Keratinocyte (primary cell): ENCODE measurements around the gene UGP2. TPM values are rescaled to one million over a fixed set of nuclear protein-coding genes. Genes with fewer than 3 reads are reported as not detected.

Experiments
- DNase-seq: peaks from one replicate; pipeline ENCODE4 v3.0.0-alpha.2; 2011; ENCODE audit warnings: low read depth, missing footprints, low spot score
- FAIRE-seq: peaks from 2 replicates; lab custom pipeline; 2011; peaks lifted over from hg19 to GRCh38; lab: Jason Lieb, UNC
- H2AFZ ChIP-seq: 2 replicates; pipeline ENCODE4 v1.6.0; 2012; ENCODE audit warnings: low read length, control low read depth, inconsistent platforms; ENCODE audit not compliant: control insufficient read depth
- H3K27ac ChIP-seq: 2 replicates; pipeline ENCODE4 v1.5.1; 2011; ENCODE audit warnings: low read length; ENCODE audit not compliant: control insufficient read depth, insufficient read depth
- H3K27me3 ChIP-seq: 3 replicates; pipeline ENCODE4 v1.6.0; 2011; ENCODE audit warnings: low read length; ENCODE audit not compliant: control insufficient read depth, insufficient read depth; ENCODE audit errors: extremely low read depth
- H3K36me3 ChIP-seq, 2 experiments: 2 replicates in 1 of 2; 3 replicates in 1 of 2; pipeline ENCODE4 v1.5.1; 2011; ENCODE audit warnings: low read length in 2 of 2, mild to moderate bottlenecking in 1 of 2; ENCODE audit not compliant: control insufficient read depth in 2 of 2, insufficient read depth in 2 of 2; ENCODE audit errors: extremely low read depth in 1 of 2
- H3K4me1 ChIP-seq: 3 replicates; pipeline ENCODE4 v1.5.1; 2011; ENCODE audit warnings: low read length; ENCODE audit not compliant: control insufficient read depth, insufficient read depth; ENCODE audit errors: extremely low read depth
- H3K4me2 ChIP-seq: 3 replicates; pipeline ENCODE4 v1.6.0; 2011; ENCODE audit warnings: low read depth, low read length; ENCODE audit not compliant: control insufficient read depth, insufficient read depth; ENCODE audit errors: extremely low read depth
- H3K4me3 ChIP-seq, 3 experiments: fragments of 200-600 bp in 1 of 3; sonication (generic) in 1 of 3; 2 replicates in 2 of 3; 3 replicates in 1 of 3; pipeline ENCODE4 v1.5.1; 2011 to 2016; ENCODE audit warnings: low read length in 3 of 3, mild to moderate bottlenecking in 3 of 3, control low read depth in 2 of 3, inconsistent platforms in 1 of 3, low read depth in 1 of 3, mixed read lengths in 1 of 3, mixed run types in 1 of 3, moderate library complexity in 1 of 3; ENCODE audit not compliant: control insufficient read depth in 2 of 3, insufficient read depth in 2 of 3; ENCODE audit errors: extremely low read depth in 1 of 3
- H3K79me2 ChIP-seq: 2 replicates; pipeline ENCODE4 v1.6.0; 2012; ENCODE audit warnings: low read length; ENCODE audit not compliant: control insufficient read depth, insufficient read depth
- H3K9ac ChIP-seq: 3 replicates; pipeline ENCODE4 v1.6.0; 2011; ENCODE audit warnings: low read length; ENCODE audit not compliant: control insufficient read depth, insufficient read depth; ENCODE audit errors: extremely low read depth
- H3K9me1 ChIP-seq: 3 replicates; pipeline ENCODE4 v1.6.0; 2011; ENCODE audit warnings: low read length; ENCODE audit not compliant: control insufficient read depth, insufficient read depth; ENCODE audit errors: extremely low read depth
- H3K9me3 ChIP-seq: 2 replicates; pipeline ENCODE4 v1.5.1; 2012; ENCODE audit warnings: low read depth, low read length; ENCODE audit not compliant: control insufficient read depth
- H4K20me1 ChIP-seq: 3 replicates; pipeline ENCODE4 v1.6.0; 2011; ENCODE audit warnings: low read length; ENCODE audit not compliant: control insufficient read depth, insufficient read depth; ENCODE audit errors: extremely low read depth
- EZH2 ChIP-seq: IDR thresholded peaks from one replicate; pipeline ENCODE4 v1.6.1; 2012; ENCODE audit warnings: inconsistent platforms, mild to moderate bottlenecking, low read length, moderate library complexity
- dilution Hi-C: fragments of 300-500 bp; cut with MboI; formaldehyde crosslinking; loops from one replicate; pipeline ENCODE4 v1.7.0; 2020; ENCODE audit warnings: low sequenced_read_pairs; ENCODE audit not compliant: extremely low pct_ligation_motif_present
- polyA plus RNA-seq, 5 experiments: library from polyadenylated mRNA; depleted of rRNA in 3 of 5; stranded (reverse) in 3 of 5; stranded (forward) in 1 of 5; unstranded in 1 of 5; fragments of >200 nt; gene quantifications; 1 replicate in 1 of 5; 2 replicates in 3 of 5; 3 replicates in 1 of 5; pipeline versions ENCODE4 v1.2.1 to v1.2.3, GENCODE V29; 2011 to 2012; ENCODE audit warnings: missing spikeins in 2 of 5, low read depth in 1 of 5, low replicate concordance in 1 of 5
- TF ChIP-seq, protein P1 (sequence below), 3 experiments: IDR thresholded peaks in 1 of 3; conservative IDR thresholded peaks in 1 of 3; optimal IDR thresholded peaks in 1 of 3; 2 replicates in 2 of 3; 3 replicates in 1 of 3; pipeline versions ENCODE3 to v1.5.1; 2011; ENCODE audit warnings: low read length in 3 of 3, mild to moderate bottlenecking in 3 of 3, moderate library complexity in 2 of 3, control low read depth in 1 of 3, inconsistent platforms in 1 of 3; ENCODE audit not compliant: insufficient read depth in 2 of 3; ENCODE audit errors: extremely low read depth in 1 of 3

The UGP2 gene
- polyA plus RNA-seq, 1 donor (not counting 4 experiments of a cell fraction or from before 2014, with no cell fraction given), result 260 TPM

DNA sequence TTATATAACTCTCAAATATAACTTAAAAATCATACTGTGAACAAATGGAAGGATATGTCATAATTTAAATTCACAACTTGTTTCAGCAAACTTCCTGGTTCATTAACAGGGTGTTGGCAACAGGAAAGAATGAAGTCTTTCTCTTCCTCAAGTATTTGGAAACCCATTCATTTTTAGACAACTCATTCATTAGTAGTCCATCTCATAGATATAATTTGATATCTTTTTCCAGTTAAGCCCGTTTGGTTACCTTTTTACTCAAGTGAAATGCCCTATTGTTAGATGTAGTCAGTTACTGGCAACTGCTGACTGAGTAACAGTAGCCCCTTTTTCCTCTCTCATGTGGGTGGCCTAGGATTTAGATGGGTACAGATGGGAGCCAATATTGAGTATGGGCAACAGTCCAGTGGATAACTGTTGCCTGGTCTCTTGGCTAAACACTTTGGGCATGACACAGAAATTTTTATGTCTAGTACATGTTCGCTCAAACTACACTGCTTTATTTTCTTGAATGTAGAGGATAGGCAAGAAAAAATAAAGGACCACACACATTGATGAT lies 4.6 kb upstream of the UGP2 start:
- dilution Hi-C loops, result no loop called here
- no peak overlapping the region for H3K4me2 ChIP-seq
- peaks cover 1% of the 10 kb centered on the region for H3K79me2 ChIP-seq
- no peaks in the 10 kb centered on the region for H3K27me3 ChIP-seq
- FAIRE-seq, result no peak
- peak overlapping the region; percentile 17 for H2AFZ ChIP-seq
- no peak overlapping the region for H3K27ac ChIP-seq
- H3K9me1 ChIP-seq, result no peaks in the 10 kb centered on the region
- TF ChIP-seq, protein P1, sequence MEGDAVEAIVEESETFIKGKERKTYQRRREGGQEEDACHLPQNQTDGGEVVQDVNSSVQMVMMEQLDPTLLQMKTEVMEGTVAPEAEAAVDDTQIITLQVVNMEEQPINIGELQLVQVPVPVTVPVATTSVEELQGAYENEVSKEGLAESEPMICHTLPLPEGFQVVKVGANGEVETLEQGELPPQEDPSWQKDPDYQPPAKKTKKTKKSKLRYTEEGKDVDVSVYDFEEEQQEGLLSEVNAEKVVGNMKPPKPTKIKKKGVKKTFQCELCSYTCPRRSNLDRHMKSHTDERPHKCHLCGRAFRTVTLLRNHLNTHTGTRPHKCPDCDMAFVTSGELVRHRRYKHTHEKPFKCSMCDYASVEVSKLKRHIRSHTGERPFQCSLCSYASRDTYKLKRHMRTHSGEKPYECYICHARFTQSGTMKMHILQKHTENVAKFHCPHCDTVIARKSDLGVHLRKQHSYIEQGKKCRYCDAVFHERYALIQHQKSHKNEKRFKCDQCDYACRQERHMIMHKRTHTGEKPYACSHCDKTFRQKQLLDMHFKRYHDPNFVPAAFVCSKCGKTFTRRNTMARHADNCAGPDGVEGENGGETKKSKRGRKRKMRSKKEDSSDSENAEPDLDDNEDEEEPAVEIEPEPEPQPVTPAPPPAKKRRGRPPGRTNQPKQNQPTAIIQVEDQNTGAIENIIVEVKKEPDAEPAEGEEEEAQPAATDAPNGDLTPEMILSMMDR (optimal IDR thresholded peaks at IDR 0.05 in 1 of 3, IDR thresholded peaks at IDR 0.05 in 1 of 3, conservative IDR thresholded peaks at IDR 0.05 in 1 of 3; ENCODE audit: extremely low read depth in 1 of 3, insufficient read depth in 2 of 3, low read length in 3 of 3), result no peak
- TF ChIP-seq EZH2, result no peak
- no peaks in the 10 kb centered on the region for H3K9me3 ChIP-seq
- H3K36me3 ChIP-seq, result no peaks in the 10 kb centered on the region
- no peak for DNase-seq
- peaks cover 9% of the 10 kb centered on the region for H3K4me1 ChIP-seq
- H4K20me1 ChIP-seq, result no peaks in the 10 kb centered on the region
- H3K9ac ChIP-seq, result no peak overlapping the region
- H3K4me3 ChIP-seq, result no peak overlapping the region

DNA sequence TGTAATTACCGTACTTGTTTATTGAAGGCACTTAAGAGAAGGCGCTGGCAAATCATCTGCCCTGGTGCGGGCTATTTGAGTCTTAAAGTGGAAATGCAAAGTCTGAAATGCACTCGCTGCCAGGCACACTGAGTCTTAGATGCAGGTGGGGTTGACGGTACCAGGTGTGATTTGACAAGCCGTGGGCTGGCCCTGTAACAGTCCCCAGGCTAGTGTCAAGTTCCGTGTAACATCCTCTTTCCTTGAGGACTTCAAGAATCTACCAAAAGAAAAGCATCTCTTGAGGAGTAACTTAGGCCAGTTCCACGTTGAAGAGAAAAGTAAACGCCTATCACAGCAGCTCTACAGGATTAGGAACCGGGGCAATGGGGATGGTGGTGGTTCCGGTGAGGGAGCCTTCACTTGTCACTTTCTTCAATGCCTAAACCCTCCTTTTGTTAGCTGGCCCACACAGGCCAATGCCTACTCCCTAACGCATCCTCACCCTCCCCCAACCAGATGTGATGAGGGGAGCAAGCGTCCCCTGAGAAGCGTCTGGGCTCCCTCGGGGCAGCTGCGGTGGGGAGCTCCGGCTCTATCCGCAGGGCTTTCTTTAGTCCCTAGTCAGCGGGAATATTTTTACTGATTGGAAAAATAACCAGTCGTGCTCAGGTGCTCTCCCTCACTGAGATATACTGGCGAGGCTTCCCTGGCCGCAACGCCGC lies 1.5 kb upstream of the UGP2 start:
- Histone ChIP-seq H3K4me1 (peaks cover 32% of the 10 kb centered on the region), H3K36me3 (no peaks in the 10 kb centered on the region), H3K9me1 (no peaks in the 10 kb centered on the region), H3K9me3 (no peaks in the 10 kb centered on the region), H3K9ac (peak overlapping the region; percentile 97), H3K4me2 (peak overlapping the region; percentile 84), H3K4me3 (peak overlapping the region; percentile 89 to 92 (median 91)), H2AFZ (peak overlapping the region; percentile 74), H4K20me1 (no peaks in the 10 kb centered on the region), H3K27me3 (no peaks in the 10 kb centered on the region), H3K79me2 (peaks cover 32% of the 10 kb centered on the region), H3K27ac (peak overlapping the region; percentile 93)
- no peak for FAIRE-seq
- dilution Hi-C loops, result no loop called here
- DNase-seq, result no peak
- TF ChIP-seq, protein P1 (optimal IDR thresholded peaks at IDR 0.05 in 1 of 3, IDR thresholded peaks at IDR 0.05 in 1 of 3, conservative IDR thresholded peaks at IDR 0.05 in 1 of 3; ENCODE audit: extremely low read depth in 1 of 3, insufficient read depth in 2 of 3, low read length in 3 of 3), result no peak
- TF ChIP-seq EZH2, result no peak
